HG02938 (cell line): ENCODE results near the gene NUBP1.

ENCODE experiments used
- ATAC-seq: cut with Tn5 transposase; IDR thresholded peaks from one replicate; pipeline ENCODE4 v1.9.1; 2021; ENCODE audit warnings: mild to moderate bottlenecking, moderate library complexity; ENCODE audit not compliant: unreplicated experiment

Gene NUBP1

GRCh38 chr16:10799736-10800135 lies 56.1 kb downstream of the NUBP1 start:
- ATAC-seq, result no peak

GRCh38 chr16:10805334-10805733 lies 61.7 kb downstream of the NUBP1 start:
- ATAC-seq, result no peak

- ATAC-seq, result no peak
Observed at GRCh38 chr16:10806698-10807097, 63.1 kb downstream of the NUBP1 start.

GRCh38 chr16:10808218-10808617 lies 64.6 kb downstream of the NUBP1 start:
- no peak for ATAC-seq

GRCh38 chr16:10808850-10809249 lies 65.2 kb downstream of the NUBP1 start:
- no peak for ATAC-seq

GRCh38 chr16:10809706-10810105 lies 66.1 kb downstream of the NUBP1 start:
- no peak for ATAC-seq

- peak; percentile 79 for ATAC-seq
Observed at GRCh38 chr16:10812312-10813098, 68.9 kb downstream of the NUBP1 start.

- ATAC-seq, result no peak
Observed at GRCh38 chr16:10813099-10813455, 69.4 kb downstream of the NUBP1 start.

GRCh38 chr16:10817514-10817913 lies 73.9 kb downstream of the NUBP1 start:
- no peak for ATAC-seq

GRCh38 chr16:10817963-10818941 lies 74.6 kb downstream of the NUBP1 start, which contains the start of gene TVP23A:
Gene TVP23A (minus strand): TSS chr16:10818794. CDS start chr16:10818493, 301 bp downstream.
- no peak for ATAC-seq
